HepG2 (cell line): ENCODE data around the gene TOM1L2. TPM values are rescaled to one million over a fixed set of nuclear protein-coding genes. Genes with fewer than 3 reads are reported as not detected.

Experiments used
- ATF7 ChIP-seq, 2 experiments: fragments of 450-650 bp in 1 of 2; sonication (generic) in 1 of 2; formaldehyde crosslinking in 1 of 2; IDR thresholded peaks; 2 replicates each; pipeline versions ENCODE4 v1.4.0 to v1.6.1; 2016 to 2020; ENCODE audit warnings: antibody characterized with exemption in 1 of 2, mild to moderate bottlenecking in 1 of 2, missing genetic modification reagents in 1 of 2
- DMAP1 ChIP-seq: IDR thresholded peaks from 2 replicates; pipeline ENCODE4 v1.6.1; 2016
- EHMT2 ChIP-seq: fragments of 200-600 bp; sonication (generic); IDR thresholded peaks from 2 replicates; pipeline ENCODE4 v1.7.0; 2017; ENCODE audit warnings: antibody characterized with exemption, low read depth, low read length, borderline replicate concordance
- SIN3B ChIP-seq: fragments of 150-350 bp; IDR thresholded peaks from 2 replicates; pipeline ENCODE4 v1.6.1; 2014; ENCODE audit warnings: low read length
- ZBTB21 ChIP-seq: sonication (generic); formaldehyde crosslinking; IDR thresholded peaks from 2 replicates; pipeline ENCODE4 v1.4.0; 2020; ENCODE audit warnings: missing genetic modification reagents
- ZNF142 ChIP-seq: sonication (generic); formaldehyde crosslinking; IDR thresholded peaks from 2 replicates; pipeline ENCODE4 v1.4.0; 2020; ENCODE audit warnings: missing genetic modification reagents
- ZNF703 ChIP-seq: sonication (generic); formaldehyde crosslinking; IDR thresholded peaks from 2 replicates; pipeline ENCODE4 v1.5.1; 2020; ENCODE audit warnings: missing genetic modification reagents, mild to moderate bottlenecking, moderate library complexity, borderline replicate concordance
- polyA plus RNA-seq, 8 experiments: library from polyadenylated mRNA; depleted of rRNA in 3 of 8; stranded (reverse) in 7 of 8; unstranded in 1 of 8; fragments of >200 nt; fragmentation: Illumina TruSeq in 4 of 8; extraction: Trizol in 4 of 8; gene quantifications; 2 replicates each; pipeline versions ENCODE4 v1.2.1 to v1.2.3, GENCODE V29; 2011 to 2016; ENCODE audit warnings: low read depth in 4 of 8, missing spikeins in 1 of 8, mixed read lengths in 1 of 8; ENCODE audit not compliant: insufficient read depth in 1 of 8
- total RNA-seq, 5 experiments: library from RNA; depleted of rRNA; stranded (reverse); fragments of >200 nt; fragmentation: Illumina TruSeq; extraction: Trizol; gene quantifications; 2 replicates each; pipeline ENCODE4 v1.2.3, GENCODE V29; 2016; ENCODE audit warnings: low read depth in 1 of 5

TOM1L2 gene
- total and polyA plus RNA-seq, 2 of the 13 experiments (the other 11 are each of a cell fraction or from before 2014, with no cell fraction given), result 4.7 to 7.4 TPM

- TF ChIP-seq ZNF142 (CRISPR knock-in tag), result no peak
- TF ChIP-seq ZNF703 (CRISPR knock-in tag), result no peak
- TF ChIP-seq ATF7 (IDR thresholded peaks at IDR 0.05), result no peak
- no peak for TF ChIP-seq ATF7 (CRISPR knock-in tag; IDR thresholded peaks at IDR 0.05)
- TF ChIP-seq ZBTB21 (CRISPR knock-in tag), result no peak
- TF ChIP-seq DMAP1 (CRISPR knock-in tag), result no peak
- no peak for TF ChIP-seq SIN3B
- no peak for TF ChIP-seq EHMT2
Observed at GRCh38 chr17:17882082-17882581, 90.1 kb downstream of the TOM1L2 start (continued).
